A549 (cell line): ENCODE data around the gene FAM53B. TPM values are rescaled to one million over a fixed set of nuclear protein-coding genes. Genes with fewer than 3 reads are reported as not detected.

ENCODE experiments used
- ATAC-seq, 2 experiments: fragments of 200-7000 bp in 1 of 2; fragments of >200 bp in 1 of 2; cut with Nextera tagmentation in 1 of 2; cut with Tn5 transposase in 1 of 2; 3 replicates each; pipeline versions ENCODE4 v1.8.0 to v1.9.1; 2018 to 2020; ENCODE audit warnings: mild to moderate bottlenecking in 1 of 2, moderate library complexity in 1 of 2
- CTCF ChIA-PET: fragments of 300-600 bp; sonication (Branson Sonifier 250); formaldehyde crosslinking; extraction: SDS; loops from one replicate; lab custom pipeline; 2021; ENCODE audit warnings: antibody characterized with exemption, inconsistent platforms; lab: Yijun Ruan, JAX
- POLR2A ChIA-PET: fragments of 350-600 bp; formaldehyde crosslinking; extraction: SDS; loops from one replicate; lab custom pipeline; 2021; ENCODE audit warnings: antibody characterized with exemption, inconsistent platforms; lab: Yijun Ruan, JAX
- DNase-seq, 2 experiments: peaks; one replicate each; pipeline versions ENCODE4 v3.0.0 to v3.0.0-alpha.2; 2011 to 2016; ENCODE audit warnings: low read depth in 1 of 2, low spot score in 1 of 2
- FAIRE-seq: peaks from 2 replicates; lab custom pipeline; 2011; peaks lifted over from hg19 to GRCh38; lab: Jason Lieb, UNC
- H3K27ac ChIP-seq, 2 experiments: fragments of >200 bp; sonication (Bioruptor Twin); formaldehyde crosslinking; 3 replicates each; pipeline ENCODE4 v1.5.1; 2016 to 2017
- H3K4me1 ChIP-seq: fragments of >200 bp; sonication (Bioruptor Twin); formaldehyde crosslinking; 3 replicates; pipeline ENCODE4 v1.6.1; 2016
- H3K4me2 ChIP-seq: fragments of >200 bp; sonication (Bioruptor Twin); formaldehyde crosslinking; 3 replicates; pipeline ENCODE4 v1.6.1; 2016
- H3K4me3 ChIP-seq: fragments of >200 bp; sonication (Bioruptor Twin); formaldehyde crosslinking; 3 replicates; pipeline ENCODE4 v1.5.1; 2016
- H3K9me3 ChIP-seq: fragments of >200 bp; sonication (Bioruptor Twin); formaldehyde crosslinking; 3 replicates; pipeline ENCODE4 v1.6.1; 2016
- BHLHE40 ChIP-seq: IDR thresholded peaks from 2 replicates; pipeline ENCODE4 v1.6.1; 2012; ENCODE audit warnings: low read depth, low read length, inconsistent platforms
- CEBPB ChIP-seq, 2 experiments: fragments of >200 bp in 1 of 2; sonication (Bioruptor Twin) in 1 of 2; formaldehyde crosslinking in 1 of 2; IDR thresholded peaks; 2 replicates each; pipeline ENCODE4 v1.6.1; 2012 to 2016
- CHD4 ChIP-seq: fragments of 200-600 bp; sonication (generic); IDR thresholded peaks from 2 replicates; pipeline ENCODE4 v1.6.1; 2016; ENCODE audit warnings: antibody characterized with exemption, mild to moderate bottlenecking, borderline replicate concordance
- EHMT2 ChIP-seq: fragments of 200-600 bp; sonication (generic); IDR thresholded peaks from 2 replicates; pipeline ENCODE4 v1.6.1; 2016; ENCODE audit warnings: antibody characterized with exemption, low read depth, mild to moderate bottlenecking, moderate library complexity
- ESRRA ChIP-seq: fragments of 150-350 bp; IDR thresholded peaks from 2 replicates; pipeline ENCODE4 v1.6.1; 2014; ENCODE audit warnings: mild to moderate bottlenecking, low read length, borderline replicate concordance
- FOXS1 ChIP-seq: fragments of 250-450 bp; sonication (Bioruptor Pico); IDR thresholded peaks from 2 replicates; pipeline ENCODE4 v1.5.0; 2020; ENCODE audit warnings: mild to moderate bottlenecking, moderate library complexity
- GATA3 ChIP-seq: IDR thresholded peaks from 2 replicates; pipeline ENCODE4 v1.6.1; 2012; ENCODE audit warnings: borderline replicate concordance
- HEYL ChIP-seq: fragments of 250-450 bp; sonication (Bioruptor Pico); IDR thresholded peaks from 2 replicates; pipeline ENCODE4 v1.8.0; 2021; ENCODE audit warnings: mild to moderate bottlenecking, moderate library complexity
- JUN ChIP-seq, 2 experiments: fragments of >200 bp; sonication (Bioruptor Twin); formaldehyde crosslinking; IDR thresholded peaks; 2 replicates in 1 of 2; 3 replicates in 1 of 2; pipeline ENCODE4 v1.6.1; 2016 to 2017
- JUNB ChIP-seq: fragments of >200 bp; sonication (Bioruptor Twin); formaldehyde crosslinking; IDR thresholded peaks from 2 replicates; pipeline ENCODE4 v1.6.1; 2016
- KDM5A ChIP-seq: fragments of 200-600 bp; sonication (generic); IDR thresholded peaks from 2 replicates; pipeline ENCODE4 v1.6.1; 2016; ENCODE audit warnings: antibody characterized with exemption, mild to moderate bottlenecking
- MYC ChIP-seq: IDR thresholded peaks from 2 replicates; pipeline ENCODE4 v1.6.1; 2012; ENCODE audit warnings: mild to moderate bottlenecking, inconsistent platforms, low read length, improper control_type of control experiment, borderline replicate concordance
- NR3C1 ChIP-seq: fragments of >200 bp; sonication (Bioruptor Twin); formaldehyde crosslinking; IDR thresholded peaks from 3 replicates; pipeline ENCODE4 v1.6.1; 2017
- RAD21 ChIP-seq, 2 experiments: fragments of >200 bp in 1 of 2; sonication (Bioruptor Twin) in 1 of 2; formaldehyde crosslinking in 1 of 2; IDR thresholded peaks in 1 of 2; conservative IDR thresholded peaks in 1 of 2; 2 replicates in 1 of 2; 3 replicates in 1 of 2; pipeline ENCODE4 v1.6.1; 2012 to 2018; ENCODE audit warnings: inconsistent platforms in 1 of 2
- RCOR1 ChIP-seq: fragments of 150-350 bp; IDR thresholded peaks from 2 replicates; pipeline ENCODE4 v1.6.1; 2014; ENCODE audit warnings: antibody characterized with exemption, low read length, low read depth
- RFX5 ChIP-seq: fragments of 450-650 bp; IDR thresholded peaks from 2 replicates; pipeline ENCODE4 v1.7.1; 2014; ENCODE audit warnings: antibody characterized with exemption, mild to moderate bottlenecking, moderate library complexity
- RNF2 ChIP-seq: fragments of 200-600 bp; sonication (generic); IDR thresholded peaks from 2 replicates; pipeline ENCODE4 v1.6.1; 2016; ENCODE audit warnings: low read depth, mild to moderate bottlenecking, antibody characterized with exemption, moderate library complexity, borderline replicate concordance
- SREBF2 ChIP-seq: fragments of 450-650 bp; IDR thresholded peaks from 2 replicates; pipeline ENCODE4 v1.6.1; 2014; ENCODE audit warnings: mild to moderate bottlenecking, moderate library complexity
- TFCP2L1 ChIP-seq: fragments of 250-450 bp; sonication (Bioruptor Pico); IDR thresholded peaks from 2 replicates; pipeline ENCODE4 v1.5.0; 2021; ENCODE audit warnings: mild to moderate bottlenecking
- TP53 ChIP-seq: fragments of 250-450 bp; sonication (Bioruptor Pico); IDR thresholded peaks from 2 replicates; pipeline ENCODE4 v1.5.0; 2021; ENCODE audit warnings: mild to moderate bottlenecking, moderate library complexity
- ZFP36 ChIP-seq: fragments of 450-650 bp; IDR thresholded peaks from 2 replicates; pipeline ENCODE4 v1.6.1; 2014; ENCODE audit warnings: borderline replicate concordance; ENCODE audit not compliant: partially characterized antibody
- ZNF302 ChIP-seq: fragments of 250-450 bp; sonication (Bioruptor Pico); IDR thresholded peaks from 2 replicates; pipeline ENCODE4 v1.9.0; 2021; ENCODE audit warnings: inconsistent platforms, mild to moderate bottlenecking, moderate library complexity
- WGBS: methylation state at CpG from one replicate; pipeline ENCODE4 v1.1.6; 2017; ENCODE audit errors: missing lambda C conversion rate; 5-methylcytosine and 5-hydroxymethylcytosine counted together
- polyA plus RNA-seq, 4 experiments: library from polyadenylated mRNA; depleted of rRNA in 3 of 4; stranded (reverse); fragments of >200 nt; fragmentation: RNase III in 1 of 4; extraction: RNeasy Plus Mini Kit Qiagen cat#74134 plus additional on column Dnase treatment in 1 of 4; gene quantifications; 2 replicates in 3 of 4; 3 replicates in 1 of 4; pipeline ENCODE4 v1.2.3, GENCODE V29; 2011 to 2017
- TF ChIP-seq, protein P1 (sequence below): fragments of >200 bp; sonication (Bioruptor Twin); formaldehyde crosslinking; IDR thresholded peaks from 3 replicates; pipeline ENCODE4 v1.5.1; 2016
- TF ChIP-seq, protein P2 (sequence below): fragments of >200 bp; sonication (Bioruptor Twin); formaldehyde crosslinking; IDR thresholded peaks from 3 replicates; pipeline ENCODE4 v1.6.1; 2016

FAM53B gene
- polyA plus RNA-seq, 2 of the 4 experiments (the other 2 are of a cell fraction) = 5.1 to 8.5 TPM

DNA sequence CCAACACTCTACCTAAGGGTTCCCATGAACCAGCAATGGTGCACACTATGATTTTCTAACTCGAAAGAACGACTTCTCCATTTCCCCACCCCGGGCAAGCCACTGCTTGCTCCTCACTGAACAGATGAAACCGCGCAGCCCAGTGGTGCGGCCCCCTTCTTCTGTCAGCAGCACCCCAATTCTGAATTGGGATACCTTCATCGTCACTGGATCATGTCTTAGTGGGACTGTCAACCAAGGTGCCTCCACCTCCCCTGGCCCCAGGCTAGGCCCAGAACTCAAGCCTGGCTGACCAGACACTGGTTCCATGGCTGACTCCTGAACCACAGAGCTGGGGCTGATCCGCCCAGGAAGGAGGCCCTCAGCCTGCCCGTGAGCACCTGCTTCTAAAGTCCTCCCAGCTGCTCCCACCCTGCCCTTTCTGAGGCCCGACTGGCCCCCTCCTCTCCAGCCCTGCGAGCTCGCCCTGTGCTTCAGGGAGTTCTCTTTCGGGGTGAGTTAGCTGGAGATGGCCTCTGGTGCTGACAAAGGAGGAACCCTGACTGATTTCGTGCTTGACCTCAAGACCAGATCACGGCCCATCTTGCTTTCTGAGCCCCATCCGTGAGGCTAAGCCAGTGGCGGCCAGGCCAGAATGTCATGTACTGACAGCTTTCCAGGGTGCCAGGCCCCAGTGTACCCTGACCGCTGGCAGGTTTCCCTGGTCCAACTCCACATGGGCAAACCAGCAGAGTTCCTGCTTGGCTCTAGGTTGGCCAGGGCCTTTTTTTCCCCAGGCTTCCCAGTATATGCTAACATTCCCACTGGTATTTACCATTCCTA lies 44.5 kb downstream of the FAM53B start:
- no peak overlapping the region for H3K4me2 ChIP-seq
- no peaks in the 10 kb centered on the region for H3K4me1 ChIP-seq
- H3K4me3 ChIP-seq = no peak overlapping the region
- FAIRE-seq (no peak), ATAC-seq (no peak), DNase-seq (no peak)
- no peak for TF ChIP-seq RNF2
- no peak for TF ChIP-seq ZFP36
- TF ChIP-seq ZNF302 = no peak
- no peak for TF ChIP-seq RCOR1
- no peak for TF ChIP-seq RFX5
- no peak for TF ChIP-seq NR3C1
- no peak for TF ChIP-seq BHLHE40
- TF ChIP-seq, protein P1, sequence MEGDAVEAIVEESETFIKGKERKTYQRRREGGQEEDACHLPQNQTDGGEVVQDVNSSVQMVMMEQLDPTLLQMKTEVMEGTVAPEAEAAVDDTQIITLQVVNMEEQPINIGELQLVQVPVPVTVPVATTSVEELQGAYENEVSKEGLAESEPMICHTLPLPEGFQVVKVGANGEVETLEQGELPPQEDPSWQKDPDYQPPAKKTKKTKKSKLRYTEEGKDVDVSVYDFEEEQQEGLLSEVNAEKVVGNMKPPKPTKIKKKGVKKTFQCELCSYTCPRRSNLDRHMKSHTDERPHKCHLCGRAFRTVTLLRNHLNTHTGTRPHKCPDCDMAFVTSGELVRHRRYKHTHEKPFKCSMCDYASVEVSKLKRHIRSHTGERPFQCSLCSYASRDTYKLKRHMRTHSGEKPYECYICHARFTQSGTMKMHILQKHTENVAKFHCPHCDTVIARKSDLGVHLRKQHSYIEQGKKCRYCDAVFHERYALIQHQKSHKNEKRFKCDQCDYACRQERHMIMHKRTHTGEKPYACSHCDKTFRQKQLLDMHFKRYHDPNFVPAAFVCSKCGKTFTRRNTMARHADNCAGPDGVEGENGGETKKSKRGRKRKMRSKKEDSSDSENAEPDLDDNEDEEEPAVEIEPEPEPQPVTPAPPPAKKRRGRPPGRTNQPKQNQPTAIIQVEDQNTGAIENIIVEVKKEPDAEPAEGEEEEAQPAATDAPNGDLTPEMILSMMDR = no peak
- no peak for TF ChIP-seq KDM5A
- no peak for TF ChIP-seq HEYL (CRISPR knock-in tag)
- TF ChIP-seq GATA3 = no peak
- no peak for TF ChIP-seq JUNB
- no peak for TF ChIP-seq CEBPB (IDR thresholded peaks at IDR 0.05)
- TF ChIP-seq SREBF2 = no peak
- no peak for TF ChIP-seq ESRRA
- no peak for TF ChIP-seq FOXS1
- CTCF ChIA-PET = interaction anchor here (0.5 kb wide), 1 partner anchor 66 kb away, joined by 3 read pairs; no protein-coding TSS in a partner anchor
- POLR2A ChIA-PET = no interaction called here
- no peaks in the 10 kb centered on the region for H3K9me3 ChIP-seq
- WGBS = 93% methylated on average over 16 of the region's 18 CpGs
- H3K27ac ChIP-seq = no peak overlapping the region

DNA sequence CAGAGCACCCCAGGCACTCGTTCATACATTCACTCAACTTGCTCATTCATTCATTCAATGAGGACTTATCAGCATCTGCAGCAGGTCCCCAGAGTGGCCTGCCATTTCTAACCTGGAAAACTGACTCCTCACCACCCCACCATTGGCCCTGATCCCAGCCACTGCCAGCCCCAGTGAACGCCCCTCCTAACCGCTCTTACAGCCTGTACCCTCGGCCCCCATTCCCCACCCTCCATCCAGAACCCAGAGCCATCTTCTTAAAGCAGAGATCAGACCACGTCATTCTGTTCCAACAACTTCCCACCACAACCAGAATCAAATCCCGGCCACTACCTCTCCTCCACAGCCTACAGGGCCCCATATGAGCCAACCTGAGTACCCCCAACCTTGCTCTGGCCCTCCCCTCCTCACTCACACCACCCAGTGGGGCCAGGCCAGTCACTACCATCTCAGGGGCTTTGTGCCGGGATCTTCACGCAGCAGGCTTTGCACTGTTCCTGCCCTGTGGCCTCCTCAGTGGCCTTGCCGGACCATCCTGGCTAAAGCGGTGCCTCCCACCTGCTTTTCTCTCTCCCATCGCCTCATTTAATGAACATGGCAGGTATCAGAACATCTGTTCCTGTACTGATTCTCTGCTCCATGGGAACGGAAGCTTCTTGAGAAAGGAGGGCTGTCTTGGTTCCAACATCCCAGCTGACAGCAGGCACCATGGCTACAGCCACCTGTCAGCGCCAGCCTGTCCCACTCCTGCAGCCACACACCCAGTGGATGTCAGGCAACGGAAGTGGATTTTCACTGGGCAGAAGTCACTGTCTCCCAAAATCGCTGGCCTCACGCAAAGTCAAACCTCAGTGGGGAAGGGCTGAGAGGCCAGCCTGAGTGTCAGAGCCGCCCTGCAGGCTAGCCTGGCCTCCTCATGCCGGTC lies 45.4 kb downstream of the FAM53B start:
- no peak for FAIRE-seq
- H3K4me1 ChIP-seq = no peaks in the 10 kb centered on the region
- no peaks in the 10 kb centered on the region for H3K9me3 ChIP-seq
- ChIA-PET POLR2A (no interaction called here), CTCF (interaction anchor here (0.5 kb wide), 1 partner anchor 66 kb away, joined by 3 read pairs; no protein-coding TSS in a partner anchor)
- TF ChIP-seq ZNF302 (no peak), EHMT2 (no peak), JUN (IDR thresholded peaks at IDR 0.05) (no peak), RAD21 (conservative IDR thresholded peaks at IDR 0.05 in 1 of 2, IDR thresholded peaks at IDR 0.05 in 1 of 2) (no peak), TP53 (CRISPR knock-in tag) (no peak), CHD4 (no peak), ESRRA (no peak), JUNB (no peak), MYC (no peak), RFX5 (no peak), TFCP2L1 (no peak)
- TF ChIP-seq, protein P2, sequence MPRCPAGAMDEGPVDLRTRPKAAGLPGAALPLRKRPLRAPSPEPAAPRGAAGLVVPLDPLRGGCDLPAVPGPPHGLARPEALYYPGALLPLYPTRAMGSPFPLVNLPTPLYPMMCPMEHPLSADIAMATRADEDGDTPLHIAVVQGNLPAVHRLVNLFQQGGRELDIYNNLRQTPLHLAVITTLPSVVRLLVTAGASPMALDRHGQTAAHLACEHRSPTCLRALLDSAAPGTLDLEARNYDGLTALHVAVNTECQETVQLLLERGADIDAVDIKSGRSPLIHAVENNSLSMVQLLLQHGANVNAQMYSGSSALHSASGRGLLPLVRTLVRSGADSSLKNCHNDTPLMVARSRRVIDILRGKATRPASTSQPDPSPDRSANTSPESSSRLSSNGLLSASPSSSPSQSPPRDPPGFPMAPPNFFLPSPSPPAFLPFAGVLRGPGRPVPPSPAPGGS = no peak
- H3K4me2 ChIP-seq = no peak overlapping the region
- no peak for ATAC-seq
- no peak for DNase-seq
- 90% methylated on average over 18 of the region's 18 CpGs for WGBS
- no peak overlapping the region for H3K27ac ChIP-seq
- H3K4me3 ChIP-seq = no peak overlapping the region
